HG03575 (cell line): Measurements from ENCODE around the gene MRC2.
"Not testable (repeated sequence)": the region's sequence is repeated elsewhere in the genome, so short reads cannot be mapped to it uniquely, and the experiment has no call there.

Experiments used
- ATAC-seq: cut with Tn5 transposase; IDR thresholded peaks from one replicate; pipeline ENCODE4 v1.9.1; 2021; ENCODE audit not compliant: unreplicated experiment, insufficient number of reproducible peaks, low FRiP score; ENCODE audit errors: extremely low read depth

The MRC2 gene

GRCh38 chr17:62611728-62612127, 15.7 kb upstream of the MRC2 start:
- no peak for ATAC-seq

GRCh38 chr17:62612289-62612688, 15.2 kb upstream of the MRC2 start:
- ATAC-seq: not testable (repeated sequence)

- not testable (repeated sequence) for ATAC-seq
Observed at GRCh38 chr17:62613095-62613494, 14.4 kb upstream of the MRC2 start.

- no peak for ATAC-seq
Observed at GRCh38 chr17:62614142-62614541, 13.3 kb upstream of the MRC2 start.

GRCh38 chr17:62615503-62615902, 12.0 kb upstream of the MRC2 start:
- no peak for ATAC-seq

GRCh38 chr17:62616993-62617893, 10.2 kb upstream of the MRC2 start:
- ATAC-seq: no peak

GRCh38 chr17:62617894-62618472, 9.5 kb upstream of the MRC2 start:
- no peak for ATAC-seq

GRCh38 chr17:62618647-62619416, 8.6 kb upstream of the MRC2 start:
- ATAC-seq: no peak

- ATAC-seq: no peak
Observed at GRCh38 chr17:62619417-62620155, 7.9 kb upstream of the MRC2 start.

GRCh38 chr17:62621223-62621622, 6.2 kb upstream of the MRC2 start:
- no peak for ATAC-seq

- ATAC-seq: no peak
Observed at GRCh38 chr17:62625184-62625869, 2.1 kb upstream of the MRC2 start.

GRCh38 chr17:62625870-62626200, 1.6 kb upstream of the MRC2 start:
- no peak for ATAC-seq

- ATAC-seq: no peak
Observed at GRCh38 chr17:62626719-62627218, 701 bp upstream of the MRC2 start.

- no peak for ATAC-seq
Observed at GRCh38 chr17:62627904-62628633, 599 bp downstream of the MRC2 start.

GRCh38 chr17:62628831-62629555, 1.5 kb downstream of the MRC2 start:
- no peak for ATAC-seq

- ATAC-seq: no peak
Observed at GRCh38 chr17:62629556-62630364, 2.3 kb downstream of the MRC2 start.
